Loucy (cell line): ENCODE data around the gene LRRFIP1.

Experiments used
- H2AFZ ChIP-seq: fragments of 200-600 bp; sonication (generic); 2 replicates; pipeline ENCODE4 v1.6.0; 2016; ENCODE audit warnings: antibody characterized with exemption, mild to moderate bottlenecking, low read length, moderate library complexity
- H3F3A ChIP-seq: fragments of 200-600 bp; 2 replicates; pipeline ENCODE4 v1.6.0; 2016; ENCODE audit warnings: antibody characterized with exemption, low read depth, mild to moderate bottlenecking
- H3K27me3 ChIP-seq: fragments of 200-600 bp; sonication (generic); 2 replicates; pipeline ENCODE4 v1.6.1; 2014; ENCODE audit warnings: low read length, mild to moderate bottlenecking; ENCODE audit not compliant: insufficient read depth, poor library complexity, severe bottlenecking
- H3K36me3 ChIP-seq: fragments of 200-600 bp; sonication (generic); 2 replicates; pipeline ENCODE4 v1.6.1; 2016; ENCODE audit warnings: low read length; ENCODE audit not compliant: insufficient read depth
- H3K4me1 ChIP-seq: fragments of 200-600 bp; sonication (generic); 2 replicates; pipeline ENCODE4 v1.5.1; 2014; ENCODE audit warnings: low read length, mild to moderate bottlenecking; ENCODE audit not compliant: insufficient read depth, poor library complexity, severe bottlenecking
- H3K4me2 ChIP-seq: fragments of 200-600 bp; sonication (generic); 2 replicates; pipeline ENCODE4 v1.6.0; 2014; ENCODE audit warnings: antibody characterized with exemption, low read length, low read depth, mild to moderate bottlenecking; ENCODE audit not compliant: poor library complexity, severe bottlenecking
- H3K4me3 ChIP-seq: fragments of 200-600 bp; sonication (generic); 2 replicates; pipeline ENCODE4 v1.5.1; 2014; ENCODE audit warnings: low read length, mild to moderate bottlenecking, mixed read lengths; ENCODE audit not compliant: poor library complexity, severe bottlenecking
- H3K79me2 ChIP-seq: fragments of 200-600 bp; sonication (generic); 2 replicates; pipeline ENCODE4 v1.6.1; 2014; ENCODE audit warnings: low read length; ENCODE audit not compliant: insufficient read depth
- H3K9ac ChIP-seq: fragments of 200-600 bp; sonication (generic); 2 replicates; pipeline ENCODE4 v1.6.0; 2014; ENCODE audit warnings: mild to moderate bottlenecking, low read depth, low read length, moderate library complexity; ENCODE audit not compliant: poor library complexity, severe bottlenecking
- H3K9me2 ChIP-seq: fragments of 200-600 bp; sonication (generic); replicated peaks from 2 replicates; pipeline ENCODE4 v1.6.1; 2016; ENCODE audit warnings: low read depth, low read length, mixed read lengths
- H3K9me3 ChIP-seq: fragments of 200-600 bp; sonication (generic); 2 replicates; pipeline ENCODE4 v1.6.1; 2014; ENCODE audit warnings: mild to moderate bottlenecking, antibody characterized with exemption, low read length, low read depth; ENCODE audit not compliant: insufficient read depth
- H4K20me1 ChIP-seq: fragments of 200-600 bp; sonication (generic); 2 replicates; pipeline ENCODE4 v1.6.0; 2014; ENCODE audit warnings: antibody characterized with exemption, low read length, mild to moderate bottlenecking; ENCODE audit not compliant: insufficient read depth, poor library complexity, severe bottlenecking
- CTCF ChIP-seq: fragments of 200-600 bp; sonication (generic); conservative IDR thresholded peaks from 2 replicates; pipeline ENCODE4 v1.5.1; 2014; ENCODE audit warnings: mild to moderate bottlenecking, antibody characterized with exemption, low read length
- EZH2phosphoT487 ChIP-seq: fragments of 200-600 bp; IDR thresholded peaks from 2 replicates; pipeline ENCODE4 v1.6.1; 2018; ENCODE audit warnings: antibody characterized with exemption, mild to moderate bottlenecking, moderate library complexity, borderline replicate concordance

Gene LRRFIP1

DNA sequence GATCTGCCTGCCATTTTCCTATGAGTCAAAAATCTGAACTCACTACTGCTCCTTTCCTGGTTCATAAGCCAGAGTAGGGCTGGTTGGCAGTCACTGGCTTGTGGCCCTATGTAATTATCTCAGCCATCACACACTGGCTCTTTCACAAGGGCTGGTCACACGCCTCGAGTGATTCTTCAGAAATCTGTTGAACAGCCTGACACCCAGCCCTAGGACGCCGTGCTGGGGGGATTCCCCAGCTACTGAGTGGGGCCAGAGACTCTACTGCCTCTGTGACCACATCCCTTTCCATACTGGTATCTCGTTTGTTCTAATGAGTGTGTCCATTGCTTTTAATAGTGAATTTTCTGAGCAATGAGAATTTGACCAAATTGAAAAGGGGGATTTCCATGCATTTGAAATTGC lies 125.4 kb downstream of the LRRFIP1 start:
- H3K36me3 ChIP-seq = peaks cover 93% of the 10 kb centered on the region
- H3K4me3 ChIP-seq = no peak overlapping the region
- H3K27me3 ChIP-seq = no peaks in the 10 kb centered on the region
- peaks cover 4% of the 10 kb centered on the region for H3K79me2 ChIP-seq
- H3K9me3 ChIP-seq = no peaks in the 10 kb centered on the region
- no peaks in the 10 kb centered on the region for H3K4me1 ChIP-seq
- no peak overlapping the region for H3K9ac ChIP-seq
- H3K4me2 ChIP-seq = no peak overlapping the region
- no peak overlapping the region for H2AFZ ChIP-seq
- no peak for TF ChIP-seq CTCF
- TF ChIP-seq EZH2phosphoT487 = no peak
- no peaks in the 10 kb centered on the region for H3F3A ChIP-seq
- H4K20me1 ChIP-seq = peaks cover 3% of the 10 kb centered on the region
- H3K9me2 ChIP-seq = no peaks in the 10 kb centered on the region

DNA sequence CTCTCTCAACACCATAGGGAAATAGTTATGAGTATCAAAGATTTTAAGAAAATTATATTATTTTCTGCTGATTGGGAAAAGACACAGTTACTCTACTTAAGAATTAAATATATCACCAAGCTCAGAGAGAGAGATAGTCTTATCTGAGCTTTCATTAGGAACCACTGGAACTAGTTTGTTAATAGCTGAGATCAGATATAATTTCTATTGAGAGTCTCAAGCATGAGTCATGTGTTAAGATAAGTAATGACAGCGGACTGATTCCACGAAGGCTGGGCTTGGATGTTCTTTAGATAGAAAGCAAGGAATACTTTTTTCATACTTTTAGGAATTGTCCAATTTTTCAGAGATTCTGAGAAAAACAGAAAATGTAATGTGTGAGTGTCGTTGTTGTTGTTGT lies 126.8 kb downstream of the LRRFIP1 start:
- Histone ChIP-seq H3K4me3 (no peak overlapping the region), H3F3A (no peaks in the 10 kb centered on the region), H3K27me3 (no peaks in the 10 kb centered on the region), H3K4me1 (no peaks in the 10 kb centered on the region), H3K4me2 (no peak overlapping the region), H3K9ac (no peak overlapping the region), H3K79me2 (no peaks in the 10 kb centered on the region), H2AFZ (no peak overlapping the region), H3K9me2 (no peaks in the 10 kb centered on the region), H4K20me1 (peaks cover 3% of the 10 kb centered on the region), H3K36me3 (peaks cover 93% of the 10 kb centered on the region), H3K9me3 (no peaks in the 10 kb centered on the region)
- TF ChIP-seq CTCF = no peak
- no peak for TF ChIP-seq EZH2phosphoT487

GRCh38 chr2:237754626-237755248 lies 127.3 kb downstream of the LRRFIP1 start:
- Histone ChIP-seq H4K20me1 (peaks cover 3% of the 10 kb centered on the region), H3K9me3 (no peaks in the 10 kb centered on the region), H3K9me2 (no peaks in the 10 kb centered on the region), H3K4me2 (no peak overlapping the region), H3K4me3 (no peak overlapping the region), H3K79me2 (no peaks in the 10 kb centered on the region), H3K27me3 (no peaks in the 10 kb centered on the region), H3K36me3 (peaks cover 93% of the 10 kb centered on the region), H3K9ac (no peak overlapping the region), H3F3A (no peaks in the 10 kb centered on the region), H2AFZ (no peak overlapping the region), H3K4me1 (no peaks in the 10 kb centered on the region)
- no peak for TF ChIP-seq EZH2phosphoT487
- TF ChIP-seq CTCF = no peak
